Stimulated activated CD4-positive, alpha-beta T cell treated with anti-CD3 and anti-CD28 coated beads, Interleukin-4, amount 100 ng/mL, for 1 hour (primary cell): ENCODE measurements around the gene RBKS.
"Not testable (repeated sequence)": the region's sequence is repeated elsewhere in the genome, so short reads cannot be mapped to it uniquely, and the experiment has no call there.

Experiments used
- DNase-seq: peaks from one replicate; pipeline ENCODE4 v3.0.0-alpha.2; 2020

Gene RBKS

DNA sequence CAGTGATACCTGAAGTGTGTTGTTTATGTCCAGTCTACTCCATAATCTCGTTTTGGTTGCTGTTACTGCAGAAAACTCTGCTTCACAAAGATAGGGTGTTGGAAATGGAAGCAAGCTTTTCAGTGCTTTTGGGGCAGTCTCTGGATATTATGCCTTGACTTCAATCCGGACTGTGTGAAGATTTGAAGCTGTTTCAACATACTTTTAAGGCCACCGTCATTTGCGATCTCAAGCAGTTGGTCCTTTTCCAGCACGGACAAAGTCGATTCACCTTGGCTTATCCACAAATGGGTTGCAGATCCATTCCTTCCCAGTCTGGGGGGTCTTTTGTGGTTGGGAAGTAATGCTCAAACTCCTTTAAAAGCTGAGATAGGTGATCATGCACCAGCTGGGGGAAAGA lies 20.4 kb downstream of the RBKS start:
- no peak for DNase-seq

GRCh38 chr2:27866237-27866636 lies 23.9 kb downstream of the RBKS start:
- DNase-seq = no peak

GRCh38 chr2:27863955-27864354 lies 26.2 kb downstream of the RBKS start:
- not testable (repeated sequence) for DNase-seq

- DNase-seq = no peak
These were observed 27.0 kb downstream of the RBKS start for GRCh38 chr2:27863146-27863545.

GRCh38 chr2:27860111-27860510 lies 30.1 kb downstream of the RBKS start:
- no peak for DNase-seq

GRCh38 chr2:27857417-27858172 lies 32.6 kb downstream of the RBKS start:
- DNase-seq = no peak

DNA sequence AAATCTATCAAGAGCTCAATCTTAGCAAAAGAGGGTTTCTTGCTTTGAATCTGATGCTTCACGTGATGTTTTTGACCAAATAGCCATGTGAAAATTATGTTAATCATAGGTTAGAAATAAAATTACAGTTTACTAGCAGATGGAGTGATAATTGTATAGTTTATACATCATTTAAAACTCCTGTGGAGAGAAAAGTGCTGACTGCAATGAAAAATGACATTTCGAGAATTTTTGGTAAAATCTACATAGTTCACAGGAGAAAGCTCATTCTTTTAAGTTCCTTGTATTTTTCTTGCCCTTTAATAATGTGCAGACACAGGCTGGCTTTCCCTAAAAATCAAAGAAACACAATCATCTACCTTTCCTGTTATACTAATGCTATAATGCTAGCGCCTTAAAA lies 33.2 kb downstream of the RBKS start:
- no peak for DNase-seq

- DNase-seq = no peak
These were observed 33.8 kb downstream of the RBKS start for GRCh38 chr2:27856386-27856785.

GRCh38 chr2:27855476-27855875 lies 34.7 kb downstream of the RBKS start:
- no peak for DNase-seq

GRCh38 chr2:27854229-27854862 lies 35.8 kb downstream of the RBKS start:
- no peak for DNase-seq

GRCh38 chr2:27852691-27853090 lies 37.5 kb downstream of the RBKS start:
- no peak for DNase-seq

GRCh38 chr2:27849558-27850205 lies 40.5 kb downstream of the RBKS start:
- DNase-seq = no peak

DNA sequence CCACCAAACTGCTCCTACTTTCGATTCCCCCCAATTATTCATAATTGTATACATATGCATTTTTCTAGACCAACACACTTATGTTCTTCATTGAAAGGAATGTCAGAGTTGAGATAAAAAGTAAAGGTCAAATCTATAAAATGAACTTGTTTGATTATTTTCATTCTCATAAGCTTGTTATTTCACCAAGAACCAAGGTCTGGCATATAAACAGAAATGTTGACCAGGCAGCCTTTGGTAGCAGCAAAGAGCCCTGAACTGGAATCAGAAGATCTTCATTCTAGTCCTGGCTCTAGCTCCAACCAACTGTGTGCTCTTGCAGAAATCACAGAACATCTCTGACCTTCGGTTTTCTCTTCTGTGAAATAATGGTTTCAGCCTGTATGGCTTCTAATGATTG lies 42.9 kb downstream of the RBKS start:
- no peak for DNase-seq

DNA sequence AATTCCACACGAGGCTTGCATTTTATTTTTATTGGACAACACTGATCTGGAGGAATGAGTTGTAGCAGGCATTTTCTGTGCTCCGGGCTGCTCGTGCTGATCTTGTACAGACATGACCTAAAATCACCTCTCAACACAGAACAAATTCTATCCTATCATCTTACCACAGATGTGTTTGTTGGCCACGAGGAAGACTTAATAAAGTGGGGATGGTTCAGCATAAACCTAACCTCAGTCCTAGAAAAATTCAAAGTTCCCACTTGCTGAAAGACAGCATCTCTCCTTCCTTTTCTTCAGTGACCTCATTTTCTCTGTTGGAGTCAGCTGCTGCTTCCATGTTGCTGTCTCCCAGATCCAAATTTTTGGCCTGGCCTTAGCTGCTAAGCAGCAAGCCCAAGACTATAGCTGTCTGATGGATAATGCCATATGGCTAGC lies 45.3 kb downstream of the RBKS start:
- DNase-seq = no peak

GRCh38 chr2:27843992-27844391 lies 46.2 kb downstream of the RBKS start:
- no peak for DNase-seq

DNA sequence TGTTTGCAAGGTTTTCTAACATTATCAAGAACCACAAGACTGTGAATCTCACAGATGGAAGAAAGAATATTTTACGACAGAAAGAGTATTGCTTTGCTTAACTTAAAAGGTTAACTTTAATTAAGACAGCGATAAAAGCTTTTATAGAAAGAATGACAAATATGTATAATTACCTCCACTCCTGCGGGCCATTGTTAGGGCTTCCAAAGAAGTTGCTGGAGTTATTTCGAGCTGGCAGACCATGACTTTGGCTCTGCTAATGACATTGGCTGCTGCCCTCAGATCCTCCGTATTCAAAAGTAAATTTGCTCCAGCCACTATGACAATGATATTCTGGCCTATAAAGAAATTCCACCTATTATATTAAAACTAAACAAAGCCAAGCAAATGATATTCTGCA lies 47.3 kb downstream of the RBKS start:
- DNase-seq = no peak

DNA sequence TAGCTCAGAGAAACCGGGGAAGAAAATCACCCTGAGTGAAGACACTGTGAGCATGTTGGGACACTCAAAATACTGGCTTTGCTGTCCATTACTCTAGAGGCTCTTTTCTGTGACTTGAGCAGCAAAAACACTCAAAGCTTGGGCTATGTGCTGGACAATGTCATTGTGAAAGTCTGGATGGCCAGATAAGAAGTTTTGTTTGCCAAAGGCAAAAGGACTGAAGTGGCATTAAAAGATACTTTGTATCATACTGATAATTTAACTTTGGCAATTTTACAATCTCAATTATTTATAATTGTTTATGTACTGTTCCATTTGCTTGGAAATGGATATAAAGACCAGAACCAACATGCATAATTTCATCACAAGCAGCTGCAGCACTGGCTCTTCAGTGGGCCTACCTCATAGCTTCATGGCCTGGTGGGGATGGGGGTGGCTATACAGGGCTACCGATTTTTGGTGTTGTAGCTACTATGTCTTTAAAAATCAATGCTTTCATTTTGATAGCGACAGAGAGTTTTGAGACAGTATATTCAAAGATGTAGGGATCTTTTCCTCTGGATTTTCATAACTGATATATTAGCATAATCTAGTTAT lies 51.1 kb downstream of the RBKS start:
- no peak for DNase-seq

DNA sequence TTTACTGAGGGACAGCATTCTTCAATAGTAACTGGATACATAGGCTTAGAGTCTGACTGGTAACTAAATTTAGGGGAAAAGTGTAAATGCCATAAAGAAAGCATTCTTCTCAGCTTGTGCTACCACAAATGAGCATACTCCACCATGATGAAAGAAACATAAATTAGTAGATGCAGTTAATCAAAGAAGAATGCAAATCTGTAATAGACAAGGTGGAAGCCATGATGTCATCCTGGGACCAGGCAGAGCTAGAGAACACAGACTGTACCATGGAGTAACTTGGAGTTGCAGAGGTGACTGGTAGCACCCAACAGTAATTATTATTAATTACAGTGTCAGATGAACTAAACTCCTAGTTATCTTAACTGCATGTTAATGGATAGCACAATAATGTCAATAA lies 51.7 kb downstream of the RBKS start:
- no peak for DNase-seq

GRCh38 chr2:27833931-27834330 lies 56.3 kb downstream of the RBKS start:
- no peak for DNase-seq

- no peak for DNase-seq
These were observed 57.8 kb downstream of the RBKS start for GRCh38 chr2:27832396-27832795.

- no peak for DNase-seq
These were observed 58.7 kb downstream of the RBKS start for GRCh38 chr2:27831279-27832050.

DNA sequence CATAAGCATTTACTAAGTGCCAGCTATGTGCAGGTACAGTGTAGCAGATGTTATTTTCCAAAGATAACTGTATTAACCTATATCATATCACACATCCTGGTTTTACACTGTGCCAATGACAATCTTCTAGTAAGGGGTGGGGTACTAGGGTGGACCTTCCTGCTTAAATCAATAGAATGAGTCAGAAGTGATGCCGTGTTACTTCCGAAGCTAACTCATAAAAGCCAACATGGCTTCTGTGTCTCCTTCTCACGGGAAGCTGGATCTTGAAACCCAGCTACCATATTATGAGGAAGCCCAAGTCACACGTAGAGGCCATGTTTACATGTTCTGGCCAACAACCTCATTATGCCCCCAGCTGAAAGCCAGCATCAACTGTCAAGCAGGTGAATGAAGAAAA lies 59.5 kb downstream of the RBKS start:
- no peak for DNase-seq

DNA sequence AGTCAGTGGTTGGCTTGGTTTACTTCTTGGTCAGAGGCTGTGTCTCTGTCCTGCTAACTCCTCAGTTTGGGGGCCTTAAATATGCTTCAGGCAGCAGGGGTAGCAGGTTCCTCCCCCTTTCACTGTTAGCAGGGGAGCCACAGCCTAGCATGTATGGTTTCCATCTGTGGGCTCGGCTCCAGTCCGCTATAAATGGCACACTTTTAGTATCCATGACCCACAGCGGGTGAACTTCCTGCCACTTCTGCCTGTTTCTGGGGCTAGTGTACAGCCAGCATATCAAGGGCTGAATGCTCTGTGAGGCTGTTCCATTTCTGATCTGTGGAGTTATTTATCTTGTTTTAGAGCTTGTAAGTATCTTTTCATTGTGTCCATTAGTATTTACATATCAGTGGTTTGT lies 60.4 kb downstream of the RBKS start:
- no peak for DNase-seq
